Prostate gland (tissue), 2 donors: ENCODE results near the gene ZNF526.
A peak's percentile ranks its signal among the peaks of the same experiment; 100 is the strongest.

Experiments used
- POLR2A ChIP-seq: fragments of 450-650 bp; IDR thresholded peaks from one replicate; pipeline ENCODE4 v1.6.1; 2016; ENCODE audit warnings: antibody characterized with exemption, mild to moderate bottlenecking
- POLR2AphosphoS5 ChIP-seq: sonication (generic); formaldehyde crosslinking; IDR thresholded peaks from one replicate; pipeline ENCODE4 v1.6.1; 2017; ENCODE audit warnings: antibody characterized with exemption
- TF ChIP-seq, protein P1 (sequence below), 4 experiments: fragments of 200-600 bp in 2 of 4; fragments of 450-650 bp in 2 of 4; sonication (generic) in 2 of 4; IDR thresholded peaks; 1 replicate in 3 of 4; 2 replicates in 1 of 4; pipeline ENCODE4 v1.5.1; 2016 to 2019; ENCODE audit warnings: antibody characterized with exemption in 4 of 4, mild to moderate bottlenecking in 2 of 4, moderate library complexity in 2 of 4

DNA sequence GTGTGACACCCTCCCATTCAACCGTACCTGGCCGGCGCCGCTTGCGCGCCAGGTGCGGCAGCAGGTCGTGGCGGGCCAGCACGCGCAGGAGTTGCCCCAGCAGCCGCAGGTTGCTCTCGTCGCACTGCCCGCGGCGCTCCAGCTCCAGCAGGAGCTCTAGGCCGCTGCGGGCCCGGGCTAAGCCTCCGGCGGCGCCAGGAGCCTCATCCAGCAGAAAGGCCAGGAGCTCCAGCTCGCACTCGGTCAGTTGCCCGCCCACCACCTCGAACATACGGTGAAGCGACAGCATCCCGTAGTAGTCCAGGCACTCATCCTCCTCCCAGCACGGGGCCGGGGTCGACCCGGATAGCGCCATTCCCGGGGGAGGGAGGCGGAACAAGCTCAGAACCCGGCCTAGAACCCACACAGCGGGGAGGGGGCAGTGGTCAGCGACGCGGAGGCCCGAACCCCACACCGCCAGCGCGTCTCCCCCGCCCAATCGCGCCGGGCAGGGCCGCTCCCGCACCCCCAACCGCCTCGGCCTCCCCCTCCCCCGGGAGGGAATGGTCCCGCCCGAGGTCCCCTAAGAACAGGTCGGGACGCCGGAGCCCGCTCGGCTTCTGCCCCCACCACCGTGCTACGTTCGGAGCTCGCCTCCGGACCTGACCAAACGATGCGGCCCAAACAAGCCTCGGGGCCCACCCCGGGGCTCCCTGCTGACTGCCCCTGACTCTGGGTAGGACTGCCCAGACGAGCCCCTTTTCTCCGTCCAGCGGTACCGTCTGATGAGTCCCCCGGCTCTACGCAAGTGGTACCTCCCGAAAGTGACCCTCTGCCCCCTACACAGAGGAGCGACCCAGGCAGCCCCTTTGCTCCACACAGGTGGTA is 3.2 kb upstream of the ZNF526 start:
- TF ChIP-seq, protein P1, sequence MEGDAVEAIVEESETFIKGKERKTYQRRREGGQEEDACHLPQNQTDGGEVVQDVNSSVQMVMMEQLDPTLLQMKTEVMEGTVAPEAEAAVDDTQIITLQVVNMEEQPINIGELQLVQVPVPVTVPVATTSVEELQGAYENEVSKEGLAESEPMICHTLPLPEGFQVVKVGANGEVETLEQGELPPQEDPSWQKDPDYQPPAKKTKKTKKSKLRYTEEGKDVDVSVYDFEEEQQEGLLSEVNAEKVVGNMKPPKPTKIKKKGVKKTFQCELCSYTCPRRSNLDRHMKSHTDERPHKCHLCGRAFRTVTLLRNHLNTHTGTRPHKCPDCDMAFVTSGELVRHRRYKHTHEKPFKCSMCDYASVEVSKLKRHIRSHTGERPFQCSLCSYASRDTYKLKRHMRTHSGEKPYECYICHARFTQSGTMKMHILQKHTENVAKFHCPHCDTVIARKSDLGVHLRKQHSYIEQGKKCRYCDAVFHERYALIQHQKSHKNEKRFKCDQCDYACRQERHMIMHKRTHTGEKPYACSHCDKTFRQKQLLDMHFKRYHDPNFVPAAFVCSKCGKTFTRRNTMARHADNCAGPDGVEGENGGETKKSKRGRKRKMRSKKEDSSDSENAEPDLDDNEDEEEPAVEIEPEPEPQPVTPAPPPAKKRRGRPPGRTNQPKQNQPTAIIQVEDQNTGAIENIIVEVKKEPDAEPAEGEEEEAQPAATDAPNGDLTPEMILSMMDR (IDR thresholded peaks at IDR 0.05) = no peak
- TF ChIP-seq POLR2A = peak; percentile 53
- TF ChIP-seq POLR2AphosphoS5 = no peak
